Mesenteric fat pad (tissue), 1 donor: ENCODE results near the gene PAFAH1B2. TPM values are rescaled to one million over a fixed set of nuclear protein-coding genes. Genes with fewer than 3 reads are reported as not detected.
"Not testable (repeated sequence)": the region's sequence is repeated elsewhere in the genome, so short reads cannot be mapped to it uniquely, and the experiment has no call there.

Experiments
- DNase-seq: peaks from one replicate; pipeline ENCODE4 v3.0.0-alpha.2; 2020; ENCODE audit warnings: low spot score
- total RNA-seq: library from RNA; stranded (reverse); fragmentation: NEBNext Ultra II Directional; extraction: Animal tissue kit (Norgen Biotek cat#: 25700); gene quantifications from one replicate; pipeline ENCODE4 v1.2.1, GENCODE V29; 2021
- donor health status: DM: yes; HTN: yes; CAD: no.

The PAFAH1B2 gene
- total RNA-seq, 1 donor from 2014 or later = 110 TPM

- no peak for DNase-seq
These were observed 16.8 kb upstream of the PAFAH1B2 start for GRCh38 chr11:117127171-117127901.

DNA sequence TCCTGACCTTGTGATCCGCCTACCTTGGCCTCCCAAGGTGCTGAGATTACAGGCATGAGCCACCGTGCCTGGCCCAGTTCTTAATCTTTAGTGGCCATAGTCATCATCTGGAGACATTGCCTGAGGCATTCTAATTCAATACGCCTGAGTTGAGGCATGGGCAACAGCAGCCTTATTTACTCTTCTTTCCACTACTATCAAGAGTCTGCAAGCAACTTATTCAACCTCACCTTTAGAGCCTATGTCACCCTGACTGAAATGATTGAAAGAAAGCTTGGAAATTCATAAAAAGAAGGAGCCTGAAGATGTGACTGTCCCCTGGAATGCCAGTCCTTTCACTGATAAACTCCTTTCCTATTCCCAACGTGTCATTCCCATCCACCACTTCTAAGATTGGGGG is 15.8 kb upstream of the PAFAH1B2 start:
- no peak for DNase-seq

DNA sequence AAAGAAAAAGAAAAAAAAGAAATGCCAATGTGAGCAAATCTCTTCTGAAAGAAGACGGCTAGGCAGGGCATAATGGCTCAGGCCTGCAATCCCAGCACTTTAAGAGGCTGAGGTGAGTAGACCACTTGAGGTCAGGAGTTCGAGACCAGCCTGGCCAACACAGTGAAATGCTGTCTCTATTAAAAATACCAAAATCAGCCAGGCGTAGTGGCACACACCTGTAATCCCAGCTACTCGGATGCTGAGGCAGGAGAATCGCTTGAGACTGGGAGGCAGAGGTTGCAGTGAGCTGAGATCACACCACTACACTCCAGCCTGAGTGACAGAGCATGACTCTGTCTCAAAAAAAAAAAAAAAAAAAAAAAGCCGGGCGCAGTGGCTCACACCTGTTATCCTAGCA is 13.7 kb upstream of the PAFAH1B2 start:
- DNase-seq = not testable (repeated sequence)

GRCh38 chr11:117130879-117131278 is 13.2 kb upstream of the PAFAH1B2 start:
- no peak for DNase-seq

- no peak for DNase-seq
These were observed 9.7 kb upstream of the PAFAH1B2 start for GRCh38 chr11:117134431-117134830.

GRCh38 chr11:117134979-117135378 is 9.1 kb upstream of the PAFAH1B2 start:
- DNase-seq = not testable (repeated sequence)

DNA sequence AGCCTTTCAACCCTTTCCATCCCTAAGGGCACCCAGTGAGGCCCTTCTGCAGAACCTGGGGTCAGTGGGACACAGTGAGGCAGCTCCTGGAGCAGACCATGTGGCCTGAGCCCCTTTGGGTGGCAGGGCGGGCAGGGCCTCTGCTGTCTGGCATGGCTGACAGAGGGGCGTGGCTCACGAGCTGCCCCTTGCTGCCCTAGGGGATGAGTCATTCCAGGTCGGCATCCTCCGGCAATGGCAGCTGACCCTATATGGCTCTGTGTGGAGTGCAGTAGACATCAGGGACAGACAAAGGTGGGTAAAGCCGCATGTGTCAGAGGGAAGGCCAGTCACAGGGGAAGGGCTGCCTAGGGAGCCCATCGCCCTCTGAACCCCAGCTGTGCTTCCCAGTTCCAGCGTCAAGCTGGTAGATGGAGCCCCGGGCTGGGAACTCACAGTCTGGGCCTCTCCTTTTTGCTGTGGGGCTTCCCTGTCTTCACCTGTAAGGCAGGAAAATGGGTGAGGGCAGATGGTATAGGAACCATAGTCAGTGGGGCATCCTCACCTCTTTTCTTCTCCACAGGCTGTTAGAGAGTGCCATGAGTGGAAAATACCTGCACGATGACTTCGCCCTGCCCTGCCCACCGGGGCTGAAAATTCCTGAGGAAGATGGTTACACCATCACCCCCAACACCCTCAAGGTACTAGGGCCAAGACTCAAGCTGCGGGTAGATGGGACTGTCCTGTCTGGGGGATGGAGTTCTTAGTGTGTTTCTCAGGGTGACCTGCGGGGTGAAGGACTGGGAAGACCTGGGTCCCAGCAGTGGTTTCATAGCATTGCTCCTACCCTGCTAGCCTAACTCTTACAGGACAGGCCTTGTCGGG is 6.6 kb upstream of the PAFAH1B2 start:
- not testable (repeated sequence) for DNase-seq

DNA sequence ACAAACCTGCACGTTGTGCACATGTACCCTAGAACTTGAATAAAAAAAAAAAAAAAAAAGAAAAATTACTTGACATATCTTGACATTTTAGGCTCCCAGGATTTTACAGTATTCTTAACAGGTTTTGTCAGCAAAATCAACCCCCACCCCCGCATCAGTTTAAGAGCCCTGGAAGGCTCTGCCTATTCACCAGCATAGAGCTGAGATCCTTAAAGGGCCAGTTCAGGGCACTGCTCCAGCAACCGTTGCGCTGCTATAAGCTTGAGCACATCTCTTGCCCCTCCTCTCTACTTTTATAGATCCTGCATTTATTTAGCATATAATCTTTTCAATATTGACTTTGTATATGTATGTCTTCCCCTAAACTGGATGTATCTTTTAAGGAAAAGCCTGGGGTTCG is 697 bp upstream of the PAFAH1B2 start:
- DNase-seq = no peak

DNA sequence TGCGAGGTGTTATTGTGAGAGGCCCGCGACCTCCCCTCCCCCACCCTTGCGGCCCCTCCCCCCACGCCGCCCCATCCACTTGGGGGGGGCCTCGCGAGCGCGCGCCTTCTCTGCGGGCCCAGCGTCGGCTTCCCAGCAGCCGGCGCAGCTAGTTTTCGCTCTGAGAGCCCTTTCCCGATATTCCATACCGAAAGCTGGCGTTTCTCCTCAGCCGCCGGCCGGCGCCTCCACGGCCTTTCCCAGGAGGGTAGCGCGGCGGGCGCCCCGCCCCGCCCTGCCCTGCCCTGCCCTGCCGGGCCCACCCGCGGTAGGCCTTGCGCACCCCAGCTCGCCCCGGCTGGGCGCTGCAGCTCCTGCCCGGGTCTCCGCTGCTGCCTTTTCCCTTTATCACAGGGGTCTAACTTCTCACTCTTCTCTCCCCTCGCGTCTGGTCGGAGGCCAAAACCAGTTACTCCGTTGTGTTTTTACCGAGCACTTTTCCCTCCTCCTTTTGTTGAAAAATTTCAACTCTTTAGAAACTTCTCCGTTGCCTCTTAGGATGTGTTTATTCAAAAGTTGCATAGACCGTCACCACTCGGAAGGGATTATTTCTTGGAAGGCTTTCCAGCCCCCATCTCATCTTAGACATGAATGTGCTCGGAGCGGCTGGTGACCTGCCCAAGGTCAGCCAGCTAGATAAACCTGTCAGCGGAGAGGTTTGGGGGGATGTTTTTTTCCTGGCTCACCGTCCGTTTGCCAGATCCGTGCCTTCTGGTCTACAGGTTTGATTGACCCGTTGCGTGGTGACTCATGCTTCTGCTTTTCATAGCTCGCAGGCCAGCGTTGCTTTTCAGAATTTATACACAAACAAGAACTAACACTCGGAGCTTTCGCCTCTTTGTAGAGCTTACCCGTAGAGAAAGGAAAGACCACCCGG is 648 bp downstream of the PAFAH1B2 start:
- no peak for DNase-seq

GRCh38 chr11:117145393-117145761 is 1.3 kb downstream of the PAFAH1B2 start:
- DNase-seq = no peak

DNA sequence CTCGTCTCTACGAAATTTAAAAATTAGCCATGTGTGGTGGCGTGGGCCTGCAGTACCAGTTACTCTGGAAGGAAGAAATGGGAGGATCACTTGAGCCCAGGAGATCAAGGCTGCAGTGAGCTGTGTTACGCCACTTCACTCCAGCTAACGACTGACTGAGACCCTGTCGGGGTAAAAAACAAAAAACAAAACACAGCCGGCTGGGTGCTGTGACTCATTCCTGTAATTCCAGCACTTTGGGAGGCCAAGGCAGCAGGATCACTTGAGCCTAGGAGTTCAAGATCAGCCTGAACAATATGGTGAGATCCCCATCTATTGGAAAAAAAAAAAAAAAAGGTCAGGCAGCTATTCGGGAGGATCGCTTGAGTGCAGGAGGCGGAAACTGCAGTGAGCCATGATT is 2.4 kb downstream of the PAFAH1B2 start:
- DNase-seq = no peak

GRCh38 chr11:117152066-117152465 is 8.0 kb downstream of the PAFAH1B2 start:
- DNase-seq = no peak

GRCh38 chr11:117154468-117154867 is 10.4 kb downstream of the PAFAH1B2 start:
- no peak for DNase-seq

- DNase-seq = no peak
These were observed 13.4 kb downstream of the PAFAH1B2 start for GRCh38 chr11:117157507-117157906.

DNA sequence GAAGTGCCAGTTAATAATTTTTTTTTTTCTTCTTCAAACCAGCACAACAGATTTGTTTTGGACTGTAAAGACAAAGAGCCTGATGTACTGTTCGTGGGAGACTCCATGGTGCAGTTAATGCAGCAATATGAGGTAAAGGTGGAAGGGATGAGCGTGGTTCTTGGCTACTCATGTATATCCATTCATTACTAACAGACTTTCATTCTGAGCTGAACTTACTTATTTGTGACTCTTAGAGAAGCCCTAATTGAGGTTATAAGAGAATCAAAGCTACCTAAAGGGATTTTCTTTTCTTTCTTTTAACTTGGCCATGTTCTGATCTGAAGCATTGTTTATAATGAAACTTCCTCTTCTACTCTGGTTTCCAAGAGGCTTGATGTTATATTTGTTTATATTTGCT is 15.8 kb downstream of the PAFAH1B2 start:
- DNase-seq = no peak

DNA sequence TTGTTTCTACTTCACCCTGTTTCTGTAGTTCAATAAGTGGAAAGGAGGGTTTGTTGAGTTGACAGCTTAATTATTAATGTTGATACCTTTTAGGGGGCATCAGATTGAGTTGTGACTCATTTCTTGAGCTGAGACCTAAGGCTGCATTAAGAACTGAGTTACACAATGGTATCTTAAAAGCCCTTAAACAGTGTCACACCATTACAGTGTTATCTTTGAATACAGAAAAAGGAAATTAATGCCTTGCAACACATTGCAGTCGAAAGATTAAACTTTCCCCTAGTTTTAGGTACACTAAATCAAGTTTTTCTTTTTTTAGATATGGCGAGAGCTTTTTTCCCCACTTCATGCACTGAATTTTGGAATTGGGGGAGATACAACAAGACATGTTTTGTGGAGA is 16.7 kb downstream of the PAFAH1B2 start:
- no peak for DNase-seq

- DNase-seq = no peak
These were observed 22.4 kb downstream of the PAFAH1B2 start for GRCh38 chr11:117166491-117166890.

DNA sequence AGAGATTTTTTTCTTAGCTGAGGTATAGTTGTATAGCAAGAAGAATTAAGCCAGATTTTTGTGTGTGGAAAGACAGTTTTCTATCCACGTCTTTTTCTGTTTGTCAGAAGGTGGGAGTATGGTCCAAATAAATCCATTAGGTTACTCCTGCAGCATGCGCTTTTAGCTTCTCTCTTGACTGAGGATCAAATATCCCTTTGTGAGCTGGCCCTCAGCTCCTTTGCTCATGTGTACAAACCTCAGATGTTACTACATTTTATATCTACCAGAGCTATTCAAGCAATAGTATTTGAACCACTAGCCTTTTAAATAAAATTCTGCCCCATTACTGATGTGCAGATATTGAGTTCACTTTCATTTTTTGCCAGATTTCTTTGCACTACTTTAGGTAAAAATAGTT is 25.6 kb downstream of the PAFAH1B2 start:
- DNase-seq = no peak

DNA sequence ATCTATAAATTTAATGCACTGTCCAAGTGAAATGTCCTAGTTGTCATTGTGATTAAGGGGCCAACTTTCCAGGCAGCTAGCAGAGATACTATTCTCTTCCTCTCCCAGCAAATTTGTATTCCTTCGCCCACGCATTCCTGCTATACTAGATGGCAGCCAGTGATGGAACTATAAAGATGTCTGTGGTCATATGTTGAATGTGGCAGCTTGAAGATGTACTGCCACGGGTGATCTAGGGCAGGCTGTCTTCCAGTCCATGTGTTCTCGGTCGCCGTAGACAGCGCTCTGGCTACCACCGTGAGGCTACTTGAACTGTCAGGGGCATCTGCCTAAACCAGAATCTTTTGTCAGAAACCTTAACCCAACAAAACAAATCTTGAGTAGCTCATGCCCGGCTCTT is 26.1 kb downstream of the PAFAH1B2 start:
- DNase-seq = no peak

DNA sequence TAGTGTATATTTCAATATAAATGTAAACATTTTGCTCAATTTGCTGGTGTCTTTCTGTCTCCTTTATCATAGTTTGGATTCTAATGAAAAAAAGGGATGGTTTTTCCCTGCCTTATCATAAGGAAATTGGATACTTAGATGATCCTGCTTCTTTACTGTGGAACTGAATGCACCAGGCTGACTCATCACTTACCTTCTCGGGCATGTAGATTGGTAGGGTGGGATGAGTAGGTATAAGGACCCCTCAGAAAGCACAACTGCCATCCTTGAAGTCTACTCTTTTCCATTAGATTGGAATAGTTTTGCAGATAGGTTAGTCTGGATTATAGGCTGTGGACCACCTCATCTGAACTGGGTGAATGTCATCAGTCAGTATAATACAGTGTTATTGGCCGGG is 26.9 kb downstream of the PAFAH1B2 start:
- no peak for DNase-seq

DNA sequence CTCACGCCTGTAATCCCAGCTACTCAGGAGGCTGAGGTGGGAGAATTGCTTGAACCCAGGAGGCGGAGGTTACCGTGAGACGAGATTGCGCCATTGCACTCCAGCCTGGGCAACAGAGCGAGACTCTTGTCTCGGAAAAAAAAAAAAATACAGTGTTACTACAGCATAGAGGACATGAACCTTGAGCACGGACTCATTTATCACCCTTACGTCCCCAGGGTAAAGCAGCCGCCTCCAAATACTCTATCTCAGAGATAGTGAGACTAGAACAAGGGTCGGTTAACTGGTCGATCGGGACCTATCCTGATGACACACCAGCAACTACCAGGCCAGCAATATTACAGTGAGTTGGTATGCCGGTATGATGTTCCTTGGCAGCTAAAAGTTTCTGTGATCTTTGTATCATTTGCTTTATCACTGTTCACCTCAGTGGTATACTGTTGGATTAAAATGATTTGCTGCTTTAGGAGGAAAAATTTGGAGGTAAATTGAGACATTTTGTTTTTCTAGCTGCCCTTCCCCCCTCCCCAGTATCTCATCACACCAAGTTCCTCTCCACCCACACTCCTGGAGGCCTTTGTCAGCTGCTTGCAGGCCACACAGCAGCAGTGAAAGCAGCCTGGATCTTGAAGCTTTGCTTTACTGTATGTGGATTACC is 27.4 kb downstream of the PAFAH1B2 start:
- no peak for DNase-seq
